Measurements from ENCODE around the gene NEDD4L. TPM values are rescaled to one million over a fixed set of nuclear protein-coding genes. Genes with fewer than 3 reads are reported as not detected.

The NEDD4L gene
- total and polyA plus RNA-seq, 10 of the 15 experiments (the other 5 are each of a cell fraction or from before 2014, with no cell fraction given), result 7.4 to 24.0 (median 17.7) TPM

DNA sequence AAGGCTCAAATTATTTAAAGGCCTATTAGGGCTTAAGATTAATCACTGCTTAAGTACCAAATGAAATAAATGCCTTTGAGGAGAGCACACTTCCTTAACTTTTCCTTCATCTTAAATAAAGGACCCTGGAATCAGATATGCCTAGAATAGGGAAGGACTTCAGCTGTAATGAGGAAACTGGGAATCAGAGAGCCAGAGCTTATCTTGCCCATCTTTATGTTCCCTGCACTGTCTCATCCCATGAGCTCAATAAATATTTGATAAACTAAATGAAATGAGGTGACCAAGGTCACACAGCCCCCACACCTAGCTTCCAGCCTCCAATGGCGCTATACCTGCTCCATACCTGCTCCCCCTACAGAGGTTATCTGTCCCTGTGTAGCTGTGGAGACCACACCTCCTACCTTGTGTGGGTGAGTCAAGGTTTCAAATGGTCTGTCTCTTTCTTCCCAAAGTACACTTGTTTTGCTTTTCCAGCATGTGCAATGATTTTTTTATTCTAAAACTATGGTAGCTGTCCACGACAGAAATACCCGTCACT, 23.4 kb upstream of the NEDD4L start:
- in situ Hi-C loops (cut with MboI), result no loop called here
- H2AFZ ChIP-seq (ENCODE audit: control insufficient read depth, low read depth, low read length), result no peak overlapping the region

GRCh38 chr18:58021504-58021903, 22.5 kb upstream of the NEDD4L start:
- BruUV-seq (replicated peaks), result no TSS peak
- H4K20me1 ChIP-seq (ENCODE audit: control insufficient read depth, insufficient read depth), result no peaks in the 10 kb centered on the region
- ATAC-seq, result no peak
- no peak for FAIRE-seq
- no peak for DNase-seq (ENCODE audit: low read depth, low spot score)
- CTCF ChIA-PET, result no interaction called here
- H3K27me3 ChIP-seq (replicated peaks in 1 of 2; ENCODE audit: control insufficient read depth in 2 of 2, insufficient read depth in 2 of 2, low read length in 1 of 2), result no peaks in the 10 kb centered on the region
- SMC1A ChIA-PET (ENCODE audit: uncharacterized antibody, unreplicated experiment), result no interaction called here
- RAD21 ChIA-PET (ENCODE audit: unreplicated experiment), result no interaction called here
- H2AFZ ChIP-seq (ENCODE audit: control insufficient read depth, low read depth, low read length), result no peak overlapping the region
- WGBS (ENCODE audit: insufficient coverage, insufficient replicate concordance, low lambda C conversion rate, missing lambda C conversion rate), result 76% methylated on average over 4 of the region's 4 CpGs
- no peaks in the 10 kb centered on the region; the same call in 1 of the 3 replicates for H3K9me3 ChIP-seq (replicated peaks; ENCODE audit: control insufficient read depth, insufficient read depth, low read length)
- H3K4me2 ChIP-seq (ENCODE audit: control insufficient read depth, insufficient read depth), result no peak overlapping the region
- H3K27ac ChIP-seq (ENCODE audit: control insufficient read depth, insufficient read depth), result no peak overlapping the region
- no peaks in the 10 kb centered on the region for H3K4me1 ChIP-seq (ENCODE audit: control insufficient read depth, insufficient read depth, low read length)
- POLR2A ChIA-PET, result no interaction called here
- intact Hi-C loops (cut with micrococcal nuclease; ENCODE audit: unreplicated experiment), result no loop called here
- no peak overlapping the region for H3K9ac ChIP-seq (ENCODE audit: control insufficient read depth, insufficient read depth, low read length)
- in situ Hi-C loops (cut with MboI), result no loop called here
- H3K79me2 ChIP-seq (ENCODE audit: control insufficient read depth, insufficient read depth, low read length), result no peaks in the 10 kb centered on the region
- no peak overlapping the region for H3K4me3 ChIP-seq
- H3K36me3 ChIP-seq (ENCODE audit: control insufficient read depth in 2 of 2, insufficient read depth in 2 of 2, low read length in 1 of 2), result no peaks in the 10 kb centered on the region
- TF ChIP-seq HDGF (IDR thresholded peaks at IDR 0.05) (no peak), ZZZ3 (IDR thresholded peaks at IDR 0.05; ENCODE audit: control insufficient read depth, insufficient read length, low read depth) (no peak), TCF7 (IDR thresholded peaks at IDR 0.05; ENCODE audit: borderline replicate concordance) (no peak), POLR2AphosphoS5 (IDR thresholded peaks at IDR 0.05; ENCODE audit: low read length) (no peak), NFIC (IDR thresholded peaks at IDR 0.05; ENCODE audit: low read depth, low read length) (no peak), TCF3 (IDR thresholded peaks at IDR 0.05; ENCODE audit: borderline replicate concordance, insufficient read depth, low read depth, low read length) (no peak), BHLHE40 (IDR thresholded peaks at IDR 0.05; ENCODE audit: borderline replicate concordance in 1 of 2, low read depth in 2 of 2, low read length in 1 of 2) (no peak), BRCA1 (IDR thresholded peaks at IDR 0.05; ENCODE audit: low read depth, low read length) (no peak), IRF4 (IDR thresholded peaks at IDR 0.05; ENCODE audit: low read depth, low read length) (no peak), GATAD2B (conservative IDR thresholded peaks at IDR 0.05; ENCODE audit: low read depth) (no peak), ZBED1 (IDR thresholded peaks at IDR 0.05; ENCODE audit: borderline replicate concordance) (no peak)
- TF ChIP-seq, protein P1, sequence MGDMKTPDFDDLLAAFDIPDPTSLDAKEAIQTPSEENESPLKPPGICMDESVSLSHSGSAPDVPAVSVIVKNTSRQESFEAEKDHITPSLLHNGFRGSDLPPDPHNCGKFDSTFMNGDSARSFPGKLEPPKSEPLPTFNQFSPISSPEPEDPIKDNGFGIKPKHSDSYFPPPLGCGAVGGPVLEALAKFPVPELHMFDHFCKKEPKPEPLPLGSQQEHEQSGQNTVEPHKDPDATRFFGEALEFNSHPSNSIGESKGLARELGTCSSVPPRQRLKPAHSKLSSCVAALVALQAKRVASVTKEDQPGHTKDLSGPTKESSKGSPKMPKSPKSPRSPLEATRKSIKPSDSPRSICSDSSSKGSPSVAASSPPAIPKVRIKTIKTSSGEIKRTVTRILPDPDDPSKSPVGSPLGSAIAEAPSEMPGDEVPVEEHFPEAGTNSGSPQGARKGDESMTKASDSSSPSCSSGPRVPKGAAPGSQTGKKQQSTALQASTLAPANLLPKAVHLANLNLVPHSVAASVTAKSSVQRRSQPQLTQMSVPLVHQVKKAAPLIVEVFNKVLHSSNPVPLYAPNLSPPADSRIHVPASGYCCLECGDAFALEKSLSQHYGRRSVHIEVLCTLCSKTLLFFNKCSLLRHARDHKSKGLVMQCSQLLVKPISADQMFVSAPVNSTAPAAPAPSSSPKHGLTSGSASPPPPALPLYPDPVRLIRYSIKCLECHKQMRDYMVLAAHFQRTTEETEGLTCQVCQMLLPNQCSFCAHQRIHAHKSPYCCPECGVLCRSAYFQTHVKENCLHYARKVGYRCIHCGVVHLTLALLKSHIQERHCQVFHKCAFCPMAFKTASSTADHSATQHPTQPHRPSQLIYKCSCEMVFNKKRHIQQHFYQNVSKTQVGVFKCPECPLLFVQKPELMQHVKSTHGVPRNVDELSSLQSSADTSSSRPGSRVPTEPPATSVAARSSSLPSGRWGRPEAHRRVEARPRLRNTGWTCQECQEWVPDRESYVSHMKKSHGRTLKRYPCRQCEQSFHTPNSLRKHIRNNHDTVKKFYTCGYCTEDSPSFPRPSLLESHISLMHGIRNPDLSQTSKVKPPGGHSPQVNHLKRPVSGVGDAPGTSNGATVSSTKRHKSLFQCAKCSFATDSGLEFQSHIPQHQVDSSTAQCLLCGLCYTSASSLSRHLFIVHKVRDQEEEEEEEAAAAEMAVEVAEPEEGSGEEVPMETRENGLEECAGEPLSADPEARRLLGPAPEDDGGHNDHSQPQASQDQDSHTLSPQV (IDR thresholded peaks at IDR 0.05), result no peak

More for the DNA sequence above, 23.4 kb upstream of the NEDD4L start:
- SMC1A ChIA-PET (ENCODE audit: uncharacterized antibody, unreplicated experiment), result no interaction called here
- CTCF ChIA-PET, result interaction anchor here (1.1 kb wide), 1 partner anchor 101 kb away, joined by 4 read pairs; no protein-coding TSS in a partner anchor
- FAIRE-seq (no peak), ATAC-seq (no peak), DNase-seq (ENCODE audit: low read depth, low spot score) (no peak)
- Histone ChIP-seq H3K27me3 (replicated peaks in 1 of 2; ENCODE audit: control insufficient read depth in 2 of 2, insufficient read depth in 2 of 2, low read length in 1 of 2) (no peaks in the 10 kb centered on the region), H3K4me1 (ENCODE audit: control insufficient read depth, insufficient read depth, low read length) (peaks cover under 1% of the 10 kb centered on the region; the same call in 1 of the 2 replicates), H3K36me3 (ENCODE audit: control insufficient read depth in 2 of 2, insufficient read depth in 2 of 2, low read length in 1 of 2) (no peaks in the 10 kb centered on the region), H3K27ac (ENCODE audit: control insufficient read depth, insufficient read depth) (no peak overlapping the region), H3K4me2 (ENCODE audit: control insufficient read depth, insufficient read depth) (no peak overlapping the region), H4K20me1 (ENCODE audit: control insufficient read depth, insufficient read depth) (no peaks in the 10 kb centered on the region), H3K79me2 (ENCODE audit: control insufficient read depth, insufficient read depth, low read length) (no peaks in the 10 kb centered on the region), H3K4me3 (no peak overlapping the region), H3K9ac (ENCODE audit: control insufficient read depth, insufficient read depth, low read length) (no peak overlapping the region), H3K9me3 (replicated peaks; ENCODE audit: control insufficient read depth, insufficient read depth, low read length) (peaks cover 4% of the 10 kb centered on the region; the same call in 2 of the 3 replicates)
- no TSS peak for BruUV-seq (replicated peaks)
- POLR2A ChIA-PET, result no interaction called here
- intact Hi-C loops (cut with micrococcal nuclease; ENCODE audit: unreplicated experiment), result no loop called here
- RAD21 ChIA-PET (ENCODE audit: unreplicated experiment), result no interaction called here
- TF ChIP-seq SREBF2 (IDR thresholded peaks at IDR 0.05; ENCODE audit: low read length), result no peak
- WGBS (ENCODE audit: insufficient coverage, insufficient replicate concordance, low lambda C conversion rate, missing lambda C conversion rate), result 54% methylated on average over 3 of the region's 3 CpGs
